ENCODE measurements around the gene CACNA2D2.

Gene CACNA2D2

GRCh38 chr3:50347187-50347813 is 156.1 kb downstream of the CACNA2D2 start:
- DNase-seq (ENCODE audit: low spot score), result peak; percentile 85

DNA sequence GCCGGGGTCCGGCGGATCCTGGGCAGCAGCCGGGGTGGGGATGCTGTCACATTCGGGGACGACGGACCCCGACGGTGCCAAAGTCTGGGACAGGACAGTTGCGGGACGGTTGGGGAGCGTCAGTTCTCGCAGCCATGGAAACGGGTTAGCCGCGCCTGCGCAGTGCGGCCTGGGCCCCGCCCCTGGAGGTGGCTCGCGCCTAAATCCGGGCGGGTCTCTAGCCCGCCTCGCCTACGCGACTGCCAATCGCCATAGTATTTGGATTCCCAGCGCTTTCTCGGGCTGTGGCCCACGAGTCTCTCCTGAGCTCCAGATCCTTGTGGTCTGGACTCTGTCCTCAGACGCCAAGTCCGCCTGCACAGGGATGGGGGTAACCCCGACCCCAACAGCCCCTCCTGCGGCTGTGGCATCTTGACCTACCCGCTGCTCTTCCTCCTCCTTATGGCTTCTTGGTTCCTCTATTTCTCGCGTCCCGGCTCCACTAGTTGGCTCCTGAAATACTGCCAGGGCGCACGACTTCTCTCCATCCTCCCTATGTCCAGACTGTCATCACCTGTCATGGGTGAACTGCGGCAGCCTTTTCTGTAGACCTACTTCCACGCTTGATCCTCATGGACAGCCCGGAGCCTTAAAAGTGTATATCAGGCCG is 157.7 kb downstream of the CACNA2D2 start, which contains the start of gene ZMYND10:
Gene ZMYND10 (minus strand): TSS at position 147 of the 649 bp plus-strand sequence. CDS start 153 bp downstream, outside the sequence.
- DNase-seq (ENCODE audit: low spot score), result peak; percentile 80

DNA sequence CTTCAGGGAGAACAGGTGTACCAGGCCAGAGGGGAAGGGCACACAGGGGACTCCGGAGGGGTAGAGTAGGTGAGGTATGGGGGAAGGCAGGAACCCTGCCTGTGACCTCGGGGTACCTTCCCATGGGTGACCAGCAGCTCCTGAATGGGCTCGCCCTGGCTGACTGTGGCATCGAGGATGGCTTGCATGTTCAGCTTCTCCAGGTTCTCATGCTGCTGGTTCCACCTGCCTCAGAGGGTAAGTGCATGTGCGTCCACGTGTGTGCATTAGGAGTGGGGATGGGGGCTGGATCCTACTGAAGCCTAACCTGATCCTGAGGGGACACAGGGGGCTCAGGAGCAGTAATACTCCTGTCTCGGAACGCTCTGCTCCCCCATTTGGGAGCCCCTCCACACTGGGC is 158.4 kb downstream of the CACNA2D2 start:
- no peak for DNase-seq (ENCODE audit: low spot score)

GRCh38 chr3:50342813-50343633 is 160.4 kb downstream of the CACNA2D2 start:
- DNase-seq (ENCODE audit: low spot score), result no peak

- no peak for DNase-seq (ENCODE audit: low spot score)
Measured at GRCh38 chr3:50341996-50342650, 161.3 kb downstream of the CACNA2D2 start.

GRCh38 chr3:50341537-50341936 is 161.9 kb downstream of the CACNA2D2 start:
- DNase-seq (ENCODE audit: low spot score), result no peak

GRCh38 chr3:50340448-50341329 is 162.7 kb downstream of the CACNA2D2 start, which contains the start of gene RASSF1:
Gene RASSF1, minus strand, starts transcription at chr3:50340836. Its CDS starts 31 bp downstream, at chr3:50340805.
- peak; percentile 48 for DNase-seq (ENCODE audit: low spot score)

GRCh38 chr3:50340147-50340447 is 163.3 kb downstream of the CACNA2D2 start:
- DNase-seq (ENCODE audit: low spot score), result no peak

- DNase-seq (ENCODE audit: low spot score), result no peak
Measured at GRCh38 chr3:50339485-50340146, 163.8 kb downstream of the CACNA2D2 start.

- DNase-seq (ENCODE audit: low spot score), result no peak
Measured at GRCh38 chr3:50338965-50339364, 164.5 kb downstream of the CACNA2D2 start.

GRCh38 chr3:50337175-50337861 is 166.1 kb downstream of the CACNA2D2 start:
- peak; percentile 95 for DNase-seq (ENCODE audit: low spot score)

- DNase-seq (ENCODE audit: low spot score), result peak; percentile 30
Measured at GRCh38 chr3:50336452-50337174, 166.8 kb downstream of the CACNA2D2 start.

GRCh38 chr3:50334339-50335075 is 168.9 kb downstream of the CACNA2D2 start:
- DNase-seq (ENCODE audit: low spot score), result no peak

DNA sequence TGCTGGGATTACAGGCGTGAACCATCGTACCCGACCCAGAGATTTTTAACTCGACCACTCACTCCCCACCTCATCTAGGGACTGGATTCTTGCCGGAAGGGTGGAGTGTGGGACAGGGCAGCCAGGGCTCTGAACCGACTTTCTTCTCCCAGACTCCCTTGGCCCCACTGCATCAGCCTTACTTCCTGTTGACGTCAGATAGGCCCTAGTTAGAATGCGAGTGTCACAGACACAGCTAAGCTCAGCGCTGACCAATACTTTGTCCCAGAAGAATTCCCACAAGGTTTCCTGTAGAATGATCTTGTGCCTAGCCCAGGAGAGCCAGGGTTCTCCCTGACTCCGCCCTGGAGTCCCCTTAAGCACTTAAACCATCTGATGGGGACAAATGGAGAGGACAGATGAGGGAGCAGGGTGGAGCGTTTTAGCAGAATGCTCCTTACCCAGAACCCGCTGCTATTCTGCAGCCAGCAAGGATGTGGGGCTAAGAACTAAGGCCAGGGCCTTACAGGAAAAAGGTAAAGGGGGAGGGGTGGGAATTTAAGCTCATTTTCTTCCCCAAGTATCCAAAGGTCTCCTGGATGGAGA is 169.6 kb downstream of the CACNA2D2 start:
- no peak for DNase-seq (ENCODE audit: low spot score)

DNA sequence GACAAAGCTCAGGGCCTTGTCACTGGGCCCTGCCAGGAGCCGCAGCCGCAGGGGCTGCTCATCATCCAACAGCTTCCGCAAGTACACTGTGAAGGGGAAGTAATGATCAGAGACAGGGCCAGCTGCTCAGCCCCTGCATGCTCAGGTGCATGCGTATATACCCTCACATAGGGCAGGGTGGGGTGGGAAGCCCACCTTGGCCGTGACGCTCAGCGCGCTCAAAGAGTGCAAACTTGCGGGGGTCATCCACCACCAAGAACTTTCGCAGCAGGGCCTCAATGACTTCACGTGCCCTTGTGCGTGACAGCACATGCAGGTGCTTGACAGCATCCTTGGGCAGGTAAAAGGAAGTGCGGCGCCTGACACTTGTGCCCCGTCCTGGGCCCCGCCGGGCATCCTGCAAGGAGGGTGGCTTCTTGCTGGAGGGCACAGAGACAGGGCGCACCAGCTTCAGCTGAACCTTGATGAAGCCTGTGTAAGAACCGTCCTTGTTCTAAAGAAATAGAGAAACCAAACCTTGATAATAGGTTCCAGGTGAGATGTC is 172.0 kb downstream of the CACNA2D2 start:
- DNase-seq (ENCODE audit: low spot score), result no peak

DNA sequence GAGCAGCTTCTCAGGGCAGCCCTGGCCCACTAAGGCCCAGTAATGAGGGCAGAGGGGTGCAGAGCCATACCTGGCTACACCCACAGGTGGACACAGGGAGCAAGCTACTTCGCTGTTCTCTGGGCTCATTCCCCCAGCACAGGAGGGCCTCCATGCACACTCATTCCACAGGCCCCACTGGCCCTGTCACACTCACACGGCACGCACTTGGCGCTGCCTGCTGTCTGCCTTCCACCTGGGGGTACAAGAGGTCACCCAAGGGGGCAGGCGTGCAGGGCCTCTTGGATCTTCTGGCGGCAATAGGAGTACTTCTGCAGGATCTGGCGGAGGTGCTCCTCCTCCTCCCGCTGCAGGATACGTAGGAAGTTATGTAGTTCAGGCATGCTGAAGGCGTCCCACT is 173.1 kb downstream of the CACNA2D2 start:
- DNase-seq (ENCODE audit: low spot score), result no peak

DNA sequence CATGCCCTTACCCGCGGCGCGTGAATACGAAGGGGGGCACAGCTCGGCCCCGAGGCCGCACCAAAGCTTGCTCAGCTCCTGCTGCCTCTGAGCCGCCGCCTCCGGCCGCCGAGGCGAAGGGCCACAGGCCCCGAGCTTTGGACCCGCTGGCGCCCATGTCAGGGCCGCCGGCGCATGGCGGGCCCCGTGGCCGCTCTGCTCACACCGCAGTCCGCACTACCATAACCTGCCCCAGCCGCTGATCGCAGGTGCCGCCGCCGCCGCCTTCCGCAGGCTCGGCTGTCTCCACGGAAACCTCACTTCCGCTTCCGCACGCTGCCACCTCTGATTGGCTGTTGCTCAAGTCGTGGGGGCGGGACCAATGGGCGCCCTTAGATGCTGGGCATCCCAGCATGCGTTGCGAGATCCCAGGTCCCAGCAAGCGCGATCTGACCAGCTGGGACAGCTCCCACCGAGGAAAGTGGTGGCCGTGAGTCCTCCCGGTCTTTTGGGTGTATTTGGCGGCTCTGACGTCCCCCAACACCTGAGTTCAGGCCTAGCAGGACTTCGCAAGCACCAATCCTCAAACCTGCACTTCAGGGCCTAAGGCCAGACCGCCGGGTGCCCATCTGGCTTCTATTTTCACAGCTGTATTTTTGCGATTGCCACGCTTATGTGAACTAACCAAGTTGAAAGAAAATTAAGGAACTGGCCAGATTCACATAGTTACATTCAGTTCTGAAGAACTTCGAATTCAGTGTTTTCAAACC is 175.3 kb downstream of the CACNA2D2 start, which contains the start of gene TUSC2:
Gene TUSC2 (minus strand): TSS at position 281 of the 749 bp plus-strand sequence. CDS start 124 bp downstream, at position 157.
- DNase-seq (ENCODE audit: low spot score), result peak; percentile 95
